NT2/D1 (cell line): ENCODE results near the gene NTNG1.

ENCODE experiments used
- SUZ12 ChIP-seq: IDR thresholded peaks from 2 replicates; pipeline ENCODE4 v1.6.1; 2011; ENCODE audit not compliant: insufficient read length, insufficient read depth; ENCODE audit errors: extremely low read depth
- YY1 ChIP-seq: IDR thresholded peaks from 2 replicates; pipeline ENCODE4 v1.6.1; 2011; ENCODE audit not compliant: insufficient read length, insufficient read depth
- ZNF274 ChIP-seq: IDR thresholded peaks from 2 replicates; pipeline ENCODE4 v1.6.1; 2011; ENCODE audit warnings: mild to moderate bottlenecking, low read depth, low read length

- TF ChIP-seq YY1 (no peak), ZNF274 (no peak), SUZ12 (no peak)
Measured at GRCh38 chr1:107413951-107414350, 273.1 kb downstream of the NTNG1 start.
